H1 (cell line): ENCODE measurements around the gene BNIP5. TPM values are rescaled to one million over a fixed set of nuclear protein-coding genes. Genes with fewer than 3 reads are reported as not detected.

Source experiments
- ATF2 ChIP-seq: IDR thresholded peaks from 2 replicates; pipeline ENCODE4 v1.6.1; 2012; ENCODE audit warnings: low read length, inconsistent platforms
- NRF1 ChIP-seq: IDR thresholded peaks from 2 replicates; pipeline ENCODE4 v1.6.1; 2011; ENCODE audit warnings: mild to moderate bottlenecking, low read depth, low read length, improper control_type of control experiment
- RFX5 ChIP-seq: IDR thresholded peaks from 2 replicates; pipeline ENCODE4 v1.6.1; 2011; ENCODE audit warnings: low read depth, low read length, improper control_type of control experiment, borderline replicate concordance
- TAF7 ChIP-seq: optimal IDR thresholded peaks from 2 replicates; pipeline ENCODE3; 2011; ENCODE audit warnings: low read depth, mild to moderate bottlenecking, inconsistent platforms, low read length, moderate library complexity, borderline replicate concordance
- polyA plus RNA-seq, 7 experiments: library from polyadenylated mRNA; depleted of rRNA in 3 of 7; stranded (reverse) in 5 of 7; unstranded in 2 of 7; fragments of >200 nt in 5 of 7; fragments of 200-250 nt in 2 of 7; gene quantifications; 1 replicate in 5 of 7; 2 replicates in 1 of 7; 4 replicates in 1 of 7; pipeline versions ENCODE4 v1.2.1 to v1.2.3, GENCODE V29; 2011 to 2013; ENCODE audit warnings: missing spikeins in 2 of 7, mixed read lengths in 2 of 7
- total RNA-seq: library from RNA; stranded (reverse); fragmentation: NEBNext Ultra II Directional; extraction: Animal tissue kit (Norgen Biotek cat#: 25700); gene quantifications from 2 replicates; pipeline ENCODE4 v1.2.1, GENCODE V29; 2021

BNIP5 gene
- total and polyA plus RNA-seq, 2 of the 8 experiments (the other 6 are each of a cell fraction or from before 2014, with no cell fraction given): not detected

- no peak for TF ChIP-seq ATF2
- TF ChIP-seq NRF1: no peak
- no peak for TF ChIP-seq TAF7
- no peak for TF ChIP-seq RFX5
- TF ChIP-seq, all 59 proteins: peak for 0
These were observed at the start of gene BNIP5 (continued) for GRCh38 chr6:36336779-36337241.
